ENCODE data around the gene PTPRE. TPM values are rescaled to one million over a fixed set of nuclear protein-coding genes. Genes with fewer than 3 reads are reported as not detected.
"Not testable (repeated sequence)": the region's sequence is repeated elsewhere in the genome, so short reads cannot be mapped to it uniquely, and the experiment has no call there.

Gene PTPRE
- total RNA-seq, 1 donor from 2014 or later = 5.4 TPM

DNA sequence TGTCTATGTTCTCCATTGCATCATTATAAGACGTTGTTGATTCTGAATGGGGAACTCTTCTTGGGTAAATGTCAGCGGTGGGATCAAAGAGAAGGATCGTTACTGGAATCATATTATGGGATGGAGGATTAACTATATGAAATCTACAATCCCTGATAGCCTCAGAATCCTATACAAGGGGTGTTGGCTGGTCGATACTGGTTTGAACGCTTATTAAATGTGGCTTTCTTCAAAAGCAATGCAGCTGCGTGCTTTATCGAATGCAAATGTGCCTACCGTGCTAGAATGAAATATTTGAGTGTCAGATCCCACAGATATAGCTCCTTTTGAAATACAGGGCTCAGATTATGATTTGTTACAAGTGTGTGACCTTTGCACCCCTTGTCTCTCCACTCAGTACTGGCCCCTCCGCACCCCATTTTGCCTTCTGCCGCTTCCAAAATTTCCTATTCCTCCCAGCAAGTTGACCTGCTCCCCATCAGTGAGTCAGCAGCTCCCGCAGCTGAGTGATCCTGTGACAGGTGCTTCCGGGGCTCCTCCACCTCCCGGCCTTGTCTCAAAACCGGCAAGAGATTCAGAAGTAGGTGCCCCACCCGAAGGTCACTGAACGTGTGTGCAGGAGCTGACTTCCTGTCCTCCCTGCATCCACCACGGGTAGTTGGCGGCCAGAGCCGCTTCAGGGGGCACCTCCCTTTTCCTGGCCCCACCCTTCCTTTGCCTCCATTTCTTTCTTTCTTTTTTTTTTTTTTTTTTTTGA is 76.6 kb downstream of the PTPRE start:
- no peak overlapping the region for H3K4me3 ChIP-seq (ENCODE audit: low read depth, low read length)
- no peak for DNase-seq (ENCODE audit: low read depth)
- TF ChIP-seq, protein P1, sequence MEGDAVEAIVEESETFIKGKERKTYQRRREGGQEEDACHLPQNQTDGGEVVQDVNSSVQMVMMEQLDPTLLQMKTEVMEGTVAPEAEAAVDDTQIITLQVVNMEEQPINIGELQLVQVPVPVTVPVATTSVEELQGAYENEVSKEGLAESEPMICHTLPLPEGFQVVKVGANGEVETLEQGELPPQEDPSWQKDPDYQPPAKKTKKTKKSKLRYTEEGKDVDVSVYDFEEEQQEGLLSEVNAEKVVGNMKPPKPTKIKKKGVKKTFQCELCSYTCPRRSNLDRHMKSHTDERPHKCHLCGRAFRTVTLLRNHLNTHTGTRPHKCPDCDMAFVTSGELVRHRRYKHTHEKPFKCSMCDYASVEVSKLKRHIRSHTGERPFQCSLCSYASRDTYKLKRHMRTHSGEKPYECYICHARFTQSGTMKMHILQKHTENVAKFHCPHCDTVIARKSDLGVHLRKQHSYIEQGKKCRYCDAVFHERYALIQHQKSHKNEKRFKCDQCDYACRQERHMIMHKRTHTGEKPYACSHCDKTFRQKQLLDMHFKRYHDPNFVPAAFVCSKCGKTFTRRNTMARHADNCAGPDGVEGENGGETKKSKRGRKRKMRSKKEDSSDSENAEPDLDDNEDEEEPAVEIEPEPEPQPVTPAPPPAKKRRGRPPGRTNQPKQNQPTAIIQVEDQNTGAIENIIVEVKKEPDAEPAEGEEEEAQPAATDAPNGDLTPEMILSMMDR (conservative IDR thresholded peaks at IDR 0.05; ENCODE audit: low read depth, low read length) = no peak

DNA sequence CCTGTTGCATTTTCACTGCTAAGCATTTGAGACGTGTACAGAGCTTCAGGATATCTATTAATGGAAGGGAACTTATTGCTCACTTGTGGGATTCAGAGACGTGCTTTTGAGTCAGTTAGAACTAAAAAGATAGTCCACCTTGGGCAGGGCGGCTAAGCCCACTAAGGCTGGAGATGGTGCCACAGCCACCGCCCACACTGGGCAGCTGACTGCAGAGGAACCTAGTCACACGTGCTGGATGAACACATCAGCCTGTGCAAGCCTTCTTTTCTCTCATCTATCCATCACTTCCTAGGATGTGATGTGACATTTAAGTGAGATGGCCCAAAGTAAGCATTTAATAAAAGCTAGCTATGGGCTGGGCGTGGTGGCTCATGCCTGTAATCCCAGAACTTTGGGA is 78.0 kb downstream of the PTPRE start:
- TF ChIP-seq, protein P1 (conservative IDR thresholded peaks at IDR 0.05; ENCODE audit: low read depth, low read length) = no peak
- no peak for DNase-seq (ENCODE audit: low read depth)

DNA sequence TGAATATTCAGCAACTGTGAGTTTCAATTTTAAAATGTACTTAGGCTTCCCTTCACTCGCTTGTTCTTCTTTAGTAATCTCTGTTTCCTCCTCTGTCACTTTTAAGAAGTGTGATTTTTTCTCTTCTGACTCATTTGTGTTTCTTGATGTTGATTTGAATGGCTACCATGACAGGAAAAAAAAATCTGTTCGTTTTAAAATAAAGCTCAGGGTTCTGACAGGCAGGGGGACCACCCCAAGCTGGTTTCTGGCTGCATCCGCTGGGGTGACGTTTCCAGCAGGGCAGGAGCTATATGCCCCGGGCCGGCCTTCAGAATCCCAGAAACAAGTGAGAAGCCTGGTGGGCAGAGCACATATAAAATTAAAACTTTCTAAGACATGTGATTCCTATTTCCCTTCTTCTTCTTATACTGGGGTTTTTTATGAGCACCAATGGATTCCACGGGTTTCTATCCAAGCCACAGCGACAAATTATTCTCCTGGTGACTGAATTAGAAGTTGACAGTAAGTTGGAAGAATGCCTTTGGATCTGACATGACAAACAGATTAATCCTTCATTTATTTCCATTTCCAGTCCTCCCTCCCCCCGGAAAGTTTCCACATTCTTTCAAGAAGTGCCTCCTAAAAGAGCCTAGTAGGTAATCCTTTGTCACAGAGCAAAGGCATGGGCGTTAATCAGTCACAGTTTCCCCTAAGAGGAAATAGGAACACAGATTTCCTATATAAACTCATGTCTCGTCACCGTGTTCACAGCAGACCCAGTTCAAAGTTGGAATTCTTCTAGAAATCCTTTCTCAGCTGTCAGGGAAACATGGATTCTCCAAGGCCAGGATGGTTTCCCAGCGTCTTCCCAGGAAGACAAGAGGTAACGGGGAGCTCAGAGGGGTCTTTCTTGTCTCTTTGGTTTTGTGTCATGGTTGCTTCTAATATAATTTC is 79.9 kb downstream of the PTPRE start:
- TF ChIP-seq, protein P1 (conservative IDR thresholded peaks at IDR 0.05; ENCODE audit: low read depth, low read length) = no peak
- no peak for DNase-seq (ENCODE audit: low read depth)
- H3K4me3 ChIP-seq (ENCODE audit: low read depth, low read length) = no peak overlapping the region

More for the DNA sequence above, 78.0 kb downstream of the PTPRE start:
- H3K4me3 ChIP-seq (ENCODE audit: low read depth, low read length) = no peak overlapping the region

DNA sequence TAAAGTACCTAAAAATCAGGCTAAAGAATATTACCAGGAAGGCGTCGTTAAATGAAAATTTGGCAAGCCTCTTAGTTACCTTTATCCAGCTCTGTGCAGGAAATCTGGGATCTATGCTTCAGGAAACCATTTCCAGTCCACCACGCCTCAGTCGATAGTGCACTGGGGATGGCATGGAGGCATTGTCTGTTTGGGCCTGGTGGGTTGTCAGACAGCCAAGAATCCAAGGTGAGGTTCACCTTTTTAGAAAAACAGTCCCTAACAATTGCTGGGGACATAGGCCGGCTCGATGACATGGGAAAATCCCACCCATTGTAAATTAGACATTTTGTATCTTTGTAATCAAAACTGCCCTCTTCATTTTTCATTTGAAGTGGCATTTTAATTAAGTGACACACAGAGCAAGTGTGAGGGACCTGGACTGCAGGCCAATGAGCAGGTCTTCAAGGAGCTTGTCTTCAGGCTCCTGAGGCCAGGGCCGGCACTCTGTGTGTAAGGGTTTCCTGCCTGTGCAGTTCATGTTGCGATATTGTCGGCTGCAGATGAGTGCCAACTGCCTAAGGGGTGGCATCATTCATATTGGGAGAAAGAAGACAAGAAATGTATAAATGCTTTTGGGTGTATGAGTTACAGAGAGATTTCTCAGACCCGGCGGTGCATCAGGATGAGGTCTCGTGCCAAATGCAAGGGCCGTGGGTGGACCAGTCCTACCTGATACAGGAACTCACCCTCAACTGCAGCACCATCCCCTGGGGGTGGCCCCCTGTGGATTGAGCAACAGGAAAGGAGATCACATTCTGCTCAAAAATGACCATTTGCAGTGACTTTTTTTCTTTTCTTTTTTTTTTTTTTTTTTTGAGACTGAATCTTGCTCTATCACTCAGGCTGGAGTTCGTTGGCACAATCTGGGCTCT is 80.8 kb downstream of the PTPRE start:
- DNase-seq (ENCODE audit: low read depth) = no peak
- TF ChIP-seq, protein P1 (conservative IDR thresholded peaks at IDR 0.05; ENCODE audit: low read depth, low read length) = no peak
- no peak overlapping the region for H3K4me3 ChIP-seq (ENCODE audit: low read depth, low read length)

DNA sequence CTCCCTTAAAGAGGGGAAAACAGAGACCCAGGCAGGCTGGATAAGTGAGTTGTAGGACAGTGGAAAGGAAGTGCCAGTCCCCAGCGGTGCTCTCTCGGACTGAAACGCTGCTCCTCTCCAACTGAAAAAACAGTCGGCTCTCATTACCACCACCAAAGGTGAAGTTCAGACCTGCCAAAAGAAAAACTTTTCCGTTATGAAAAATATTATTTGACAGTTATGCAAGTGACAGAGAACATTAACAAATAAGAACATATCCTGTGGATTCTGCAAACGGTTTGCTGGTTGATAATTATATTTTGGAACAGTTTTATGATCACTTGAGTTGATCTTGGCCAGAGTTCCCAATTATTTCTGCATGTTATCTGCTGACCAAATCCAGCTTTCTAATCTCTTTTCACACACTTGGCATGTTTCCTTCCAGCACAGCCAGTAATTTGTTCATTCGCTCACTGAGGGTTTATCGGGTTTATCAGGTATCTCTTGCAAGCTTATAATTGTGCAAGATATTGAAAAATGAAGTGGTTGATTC is 82.6 kb downstream of the PTPRE start:
- DNase-seq (ENCODE audit: low read depth) = no peak
- no peak overlapping the region for H3K4me3 ChIP-seq (ENCODE audit: low read depth, low read length)
- TF ChIP-seq, protein P1 (conservative IDR thresholded peaks at IDR 0.05; ENCODE audit: low read depth, low read length) = no peak

DNA sequence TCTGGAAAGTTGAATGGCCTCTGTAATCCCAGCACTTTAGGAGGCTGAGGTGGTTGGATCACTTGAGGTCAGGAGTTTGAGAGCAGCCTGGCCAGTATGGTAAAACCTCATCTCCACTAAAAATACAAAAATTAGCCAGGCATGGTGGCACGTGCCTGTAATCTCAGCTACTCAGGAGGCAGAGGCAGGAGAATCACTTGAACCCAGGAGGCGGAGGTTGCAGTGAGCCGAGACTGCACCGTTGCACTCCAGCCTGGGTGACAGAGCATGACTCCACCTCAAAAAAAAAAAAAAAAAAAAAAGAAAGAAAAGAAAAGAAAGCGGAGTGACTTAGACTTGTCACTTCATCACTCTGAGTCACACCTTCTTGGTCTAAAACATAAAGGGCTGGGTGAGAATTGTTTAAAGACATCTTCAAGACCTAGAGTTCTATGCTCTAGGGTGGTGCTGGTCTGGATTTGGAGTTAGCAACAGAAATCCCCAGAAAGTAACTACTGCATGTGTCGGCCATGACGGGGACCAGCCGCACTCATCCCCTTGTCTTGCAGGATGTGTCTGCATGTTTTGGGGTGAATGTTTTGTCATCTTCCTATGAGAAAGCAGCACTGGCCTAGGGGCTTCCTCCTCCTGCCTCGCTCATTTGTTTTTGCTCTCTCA is 83.4 kb downstream of the PTPRE start:
- H3K4me3 ChIP-seq (ENCODE audit: low read depth, low read length) = not testable (repeated sequence)
- DNase-seq (ENCODE audit: low read depth) = peak; percentile 51
